H9 (cell line): ENCODE results near the gene CAB39L. TPM values are rescaled to one million over a fixed set of nuclear protein-coding genes. Genes with fewer than 3 reads are reported as not detected.

ENCODE experiments used
- DNase-seq: peaks from one replicate; pipeline ENCODE4 v3.0.0-alpha.2; 2017
- H2AFZ ChIP-seq: one replicate; pipeline ENCODE4 v1.6.1; 2013; ENCODE audit warnings: mild to moderate bottlenecking, low read length, control low read depth, moderate library complexity
- H2AK5ac ChIP-seq: 2 replicates; pipeline ENCODE4 v1.6.1; 2013; ENCODE audit warnings: low read length, control low read depth, mixed read lengths; ENCODE audit not compliant: insufficient read length
- H2BK120ac ChIP-seq: one replicate; pipeline ENCODE4 v1.6.1; 2013; ENCODE audit warnings: low read depth, mild to moderate bottlenecking, low read length, control low read depth, inconsistent platforms; ENCODE audit not compliant: poor library complexity, severe bottlenecking
- H2BK12ac ChIP-seq: 2 replicates; pipeline ENCODE4 v1.6.1; 2013; ENCODE audit warnings: low read length, control low read depth, mixed read lengths, low read depth; ENCODE audit not compliant: insufficient read length
- H2BK15ac ChIP-seq: 2 replicates; pipeline ENCODE4 v1.6.1; 2013; ENCODE audit warnings: low read depth, low read length, control low read depth
- H2BK20ac ChIP-seq: one replicate; pipeline ENCODE4 v1.6.1; 2013; ENCODE audit warnings: low read depth, mild to moderate bottlenecking, low read length, control low read depth, inconsistent platforms; ENCODE audit not compliant: poor library complexity, severe bottlenecking
- H2BK5ac ChIP-seq: 2 replicates; pipeline ENCODE4 v1.6.1; 2013; ENCODE audit warnings: low read length, control low read depth, mixed read lengths; ENCODE audit not compliant: insufficient read length
- H3K14ac ChIP-seq: 2 replicates; pipeline ENCODE4 v1.6.1; 2013; ENCODE audit warnings: low read length, control low read depth; ENCODE audit not compliant: insufficient read depth
- H3K18ac ChIP-seq: 2 replicates; pipeline ENCODE4 v1.6.1; 2013; ENCODE audit warnings: low read depth, mild to moderate bottlenecking, mixed read lengths, low read length, control low read depth; ENCODE audit not compliant: insufficient read length
- H3K23ac ChIP-seq: 2 replicates; pipeline ENCODE4 v1.6.1; 2013; ENCODE audit warnings: low read length, control low read depth, mixed read lengths, low read depth; ENCODE audit not compliant: insufficient read length
- H3K23me2 ChIP-seq: 2 replicates; pipeline ENCODE4 v1.6.1; 2013; ENCODE audit warnings: low read depth, mild to moderate bottlenecking, mixed read lengths, low read length, control low read depth; ENCODE audit not compliant: insufficient read length, poor library complexity, severe bottlenecking
- H3K27ac ChIP-seq: 2 replicates; pipeline ENCODE4 v1.5.1; 2013; ENCODE audit warnings: low read length, control low read depth, mixed read lengths, low read depth; ENCODE audit not compliant: insufficient read length
- H3K27me3 ChIP-seq: 2 replicates; pipeline ENCODE4 v1.6.1; 2013; ENCODE audit warnings: low read length, control low read depth, inconsistent platforms; ENCODE audit not compliant: insufficient read depth
- H3K4ac ChIP-seq: 2 replicates; pipeline ENCODE4 v1.6.1; 2013; ENCODE audit warnings: low read depth, mild to moderate bottlenecking, control low read depth, inconsistent platforms, low read length, moderate library complexity
- H3K4me1 ChIP-seq: 2 replicates; pipeline ENCODE4 v1.6.1; 2013; ENCODE audit warnings: low read length, control low read depth, inconsistent platforms; ENCODE audit not compliant: insufficient read depth
- H3K4me2 ChIP-seq: 2 replicates; pipeline ENCODE4 v1.6.1; 2013; ENCODE audit warnings: low read length, control low read depth, mixed read lengths; ENCODE audit not compliant: insufficient read length, insufficient read depth
- H3K56ac ChIP-seq: 2 replicates; pipeline ENCODE4 v1.6.1; 2013; ENCODE audit warnings: low read depth, mild to moderate bottlenecking, mixed read lengths, low read length, control low read depth; ENCODE audit not compliant: insufficient read length
- H3K79me1 ChIP-seq: 2 replicates; pipeline ENCODE4 v1.6.1; 2013; ENCODE audit warnings: low read depth, mild to moderate bottlenecking, moderate library complexity, low read length, control low read depth, inconsistent platforms; ENCODE audit not compliant: insufficient read depth, poor library complexity, severe bottlenecking
- H3K79me2 ChIP-seq: 2 replicates; pipeline ENCODE4 v1.6.1; 2013; ENCODE audit warnings: low read length, control low read depth, inconsistent platforms; ENCODE audit not compliant: insufficient read depth
- H3K9ac ChIP-seq: 2 replicates; pipeline ENCODE4 v1.6.1; 2013; ENCODE audit warnings: low read length, control low read depth, mixed read lengths; ENCODE audit not compliant: insufficient read length; ENCODE audit errors: extremely low read depth
- H3K9me3 ChIP-seq: one replicate; pipeline ENCODE4 v1.6.1; 2013; ENCODE audit warnings: low read depth, low read length, inconsistent platforms; ENCODE audit not compliant: control insufficient read depth
- H3T11ph ChIP-seq: one replicate; pipeline ENCODE4 v1.6.1; 2013; ENCODE audit warnings: mild to moderate bottlenecking, low read length, control low read depth, inconsistent platforms
- H4K20me1 ChIP-seq: one replicate; pipeline ENCODE4 v1.6.1; 2013; ENCODE audit not compliant: control insufficient read depth, insufficient read length, insufficient read depth
- H4K5ac ChIP-seq: 2 replicates; pipeline ENCODE4 v1.6.1; 2013; ENCODE audit warnings: low read depth, mild to moderate bottlenecking, mixed read lengths, low read length, control low read depth; ENCODE audit not compliant: insufficient read length
- H4K8ac ChIP-seq: replicated peaks from 2 replicates; pipeline ENCODE4 v1.6.1; 2013; ENCODE audit warnings: low read length, control low read depth, mixed read lengths, low read depth; ENCODE audit not compliant: insufficient read length
- H4K91ac ChIP-seq: 2 replicates; pipeline ENCODE4 v1.6.1; 2013; ENCODE audit warnings: low read depth, mild to moderate bottlenecking, moderate library complexity, mixed read lengths, low read length, control low read depth; ENCODE audit not compliant: insufficient read length
- H3K27ac Mint-ChIP-seq, 3 experiments: 2 replicates in 2 of 3; 3 replicates in 1 of 3; pipeline ENCODE4 v1.8.0; 2020 to 2021; ENCODE audit warnings: mixed read lengths in 3 of 3, mild to moderate bottlenecking in 1 of 3, moderate library complexity in 1 of 3
- H3K27me3 Mint-ChIP-seq: 2 replicates; pipeline ENCODE4 v1.8.0; 2021; ENCODE audit warnings: low read depth, mild to moderate bottlenecking, moderate library complexity, mixed read lengths
- H3K36me3 Mint-ChIP-seq, 3 experiments: 2 replicates in 2 of 3; 3 replicates in 1 of 3; pipeline ENCODE4 v1.8.0; 2020 to 2021; ENCODE audit warnings: low read depth in 3 of 3, mixed read lengths in 3 of 3; ENCODE audit not compliant: insufficient read depth in 1 of 3
- H3K4me1 Mint-ChIP-seq, 2 experiments: 2 replicates each; pipeline ENCODE4 v1.8.0; 2020; ENCODE audit warnings: mixed read lengths in 2 of 2
- H3K4me3 Mint-ChIP-seq, 2 experiments: 2 replicates in 1 of 2; 3 replicates in 1 of 2; pipeline ENCODE4 v1.8.0; 2020 to 2021; ENCODE audit warnings: mild to moderate bottlenecking in 2 of 2, mixed read lengths in 2 of 2, moderate library complexity in 1 of 2
- H3K9me3 Mint-ChIP-seq, 2 experiments: 2 replicates in 1 of 2; 3 replicates in 1 of 2; pipeline ENCODE4 v1.8.0; 2020; ENCODE audit warnings: mild to moderate bottlenecking in 2 of 2, mixed read lengths in 2 of 2, moderate library complexity in 1 of 2
- CTCF ChIP-seq: fragments of 200-600 bp; sonication (generic); conservative IDR thresholded peaks from 3 replicates; pipeline ENCODE4 v1.8.0; 2021; ENCODE audit warnings: antibody characterized with exemption, mild to moderate bottlenecking
- WGBS: extraction: QIAGEN DNeasy Blood & Tissue Kit; methylation state at CpG from one replicate; pipeline ENCODE4 v1.1.7; 2013; ENCODE audit warnings: missing lambda C conversion rate, low lambda C conversion rate, mixed read lengths; ENCODE audit not compliant: insufficient read length; ENCODE audit errors: extremely low coverage; 5-methylcytosine and 5-hydroxymethylcytosine counted together
- total RNA-seq: library from RNA; stranded (reverse); gene quantifications from 2 replicates; pipeline ENCODE4 v1.2.1, GENCODE V29; 2021

Gene CAB39L
- total RNA-seq, 1 experiment from 2014 or later: 6.0 TPM

DNA sequence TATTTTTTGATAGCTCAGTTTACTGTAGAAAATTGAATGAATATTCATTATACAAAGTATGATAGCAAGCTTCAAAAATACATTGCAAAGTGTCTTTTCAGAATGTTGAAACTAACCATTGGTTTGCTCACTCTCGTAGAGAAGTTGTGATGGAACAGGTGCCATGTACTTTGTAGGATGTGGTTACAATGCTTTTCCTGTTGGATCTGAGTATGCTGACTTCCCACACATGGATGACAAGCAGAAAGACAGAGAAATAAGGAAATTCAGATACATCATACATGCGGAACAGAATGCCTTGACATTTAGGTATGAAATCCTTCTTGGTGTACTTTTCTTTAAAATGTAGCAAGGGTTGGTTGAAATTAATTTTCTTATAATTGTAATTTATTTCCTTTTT lies 165.7 kb downstream of the CAB39L start:
- no peaks in the 10 kb centered on the region for H4K20me1 ChIP-seq
- H2BK20ac ChIP-seq: no peak overlapping the region
- no peak overlapping the region for H4K91ac ChIP-seq
- Mint-ChIP-seq H3K36me3 (no peaks in the 10 kb centered on the region; a peak in 1 of 7 replicates), H3K27ac (no peak overlapping the region), H3K27me3 (no peaks in the 10 kb centered on the region; the same call in 1 of the 2 replicates), H3K9me3 (no peaks in the 10 kb centered on the region), H3K4me1 (peaks cover 13 to 15% of the 10 kb centered on the region in 2 experiments), H3K4me3 (no peak overlapping the region)
- DNase-seq: no peak
- no peak overlapping the region for H3K23ac ChIP-seq
- no peak for TF ChIP-seq CTCF
- no peaks in the 10 kb centered on the region; the same call in 1 of the 2 replicates for H3K27me3 ChIP-seq
- no peak overlapping the region for H2BK15ac ChIP-seq
- no peak overlapping the region for H4K8ac ChIP-seq
- H3K4me2 ChIP-seq: no peak overlapping the region
- H3K23me2 ChIP-seq: no peaks in the 10 kb centered on the region
- H2AFZ ChIP-seq: no peak overlapping the region
- no peak overlapping the region for H2BK120ac ChIP-seq
- no peak overlapping the region for H4K5ac ChIP-seq
- H2AK5ac ChIP-seq: no peak overlapping the region
- WGBS: no CpG with 5 or more reads among the region's 2 CpGs
- no peaks in the 10 kb centered on the region for H3K79me2 ChIP-seq
- H3K79me1 ChIP-seq: no peaks in the 10 kb centered on the region
- H3K18ac ChIP-seq: no peak overlapping the region
- H2BK5ac ChIP-seq: no peak overlapping the region
- H3K4me1 ChIP-seq: peaks cover 2% of the 10 kb centered on the region; the same call in 1 of the 2 replicates
- no peaks in the 10 kb centered on the region for H3K9me3 ChIP-seq
- H3K14ac ChIP-seq: no peak overlapping the region
- no peak overlapping the region for H3K4ac ChIP-seq
- H3T11ph ChIP-seq: no peak overlapping the region
- no peak overlapping the region for H3K56ac ChIP-seq
- no peak overlapping the region for H2BK12ac ChIP-seq
- H3K27ac ChIP-seq: no peak overlapping the region
- no peak overlapping the region for H3K9ac ChIP-seq
